GM12874 (cell line): Measurements from ENCODE around the gene ARIH1.

Experiments used
- CTCF ChIP-seq: IDR thresholded peaks from 2 replicates; pipeline ENCODE4 v1.5.1; 2011; ENCODE audit warnings: low read depth, mild to moderate bottlenecking, control low read depth, low read length, moderate library complexity; ENCODE audit not compliant: insufficient read depth

The ARIH1 gene

GRCh38 chr15:72604794-72605193 is 130.7 kb downstream of the ARIH1 start:
- no peak for TF ChIP-seq CTCF

GRCh38 chr15:72609862-72610261 is 135.7 kb downstream of the ARIH1 start:
- TF ChIP-seq CTCF = no peak

- TF ChIP-seq CTCF = no peak
Measured at GRCh38 chr15:72614810-72615532, 140.8 kb downstream of the ARIH1 start.

GRCh38 chr15:72616491-72617210 is 142.5 kb downstream of the ARIH1 start:
- TF ChIP-seq CTCF = no peak

- peak; percentile 36 for TF ChIP-seq CTCF
Measured at GRCh38 chr15:72628249-72629067, 154.3 kb downstream of the ARIH1 start.
